ENCODE measurements around the gene TBX4.

GRCh38 chr17:61468263-61468907 lies 16.2 kb downstream of the TBX4 start:
- TF ChIP-seq, protein P1, sequence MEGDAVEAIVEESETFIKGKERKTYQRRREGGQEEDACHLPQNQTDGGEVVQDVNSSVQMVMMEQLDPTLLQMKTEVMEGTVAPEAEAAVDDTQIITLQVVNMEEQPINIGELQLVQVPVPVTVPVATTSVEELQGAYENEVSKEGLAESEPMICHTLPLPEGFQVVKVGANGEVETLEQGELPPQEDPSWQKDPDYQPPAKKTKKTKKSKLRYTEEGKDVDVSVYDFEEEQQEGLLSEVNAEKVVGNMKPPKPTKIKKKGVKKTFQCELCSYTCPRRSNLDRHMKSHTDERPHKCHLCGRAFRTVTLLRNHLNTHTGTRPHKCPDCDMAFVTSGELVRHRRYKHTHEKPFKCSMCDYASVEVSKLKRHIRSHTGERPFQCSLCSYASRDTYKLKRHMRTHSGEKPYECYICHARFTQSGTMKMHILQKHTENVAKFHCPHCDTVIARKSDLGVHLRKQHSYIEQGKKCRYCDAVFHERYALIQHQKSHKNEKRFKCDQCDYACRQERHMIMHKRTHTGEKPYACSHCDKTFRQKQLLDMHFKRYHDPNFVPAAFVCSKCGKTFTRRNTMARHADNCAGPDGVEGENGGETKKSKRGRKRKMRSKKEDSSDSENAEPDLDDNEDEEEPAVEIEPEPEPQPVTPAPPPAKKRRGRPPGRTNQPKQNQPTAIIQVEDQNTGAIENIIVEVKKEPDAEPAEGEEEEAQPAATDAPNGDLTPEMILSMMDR (IDR thresholded peaks at IDR 0.05), result no peak
- no peak for TF ChIP-seq POLR2A (IDR thresholded peaks at IDR 0.05)
